Right ventricle myocardium inferior (tissue), 1 donor: ENCODE measurements around the gene BMPR1A. TPM values are rescaled to one million over a fixed set of nuclear protein-coding genes. Genes with fewer than 3 reads are reported as not detected.

Experiments used
- ATAC-seq: fragments of 200-7000 bp; cut with Tn5 transposase; one replicate; pipeline ENCODE4 v1.9.1; 2020; ENCODE audit warnings: mild to moderate bottlenecking, moderate library complexity
- DNase-seq: peaks from one replicate; pipeline ENCODE4 v3.0.0; 2021; ENCODE audit errors: missing footprints
- intact Hi-C: fragments of 100-400 bp; cut with DNase I; formaldehyde crosslinking; loops from one replicate; pipeline ENCODE4 v1.11.0; 2022
- total RNA-seq: library from RNA; stranded (reverse); fragmentation: NEBNext Ultra II Directional; extraction: Animal tissue kit (Norgen Biotek cat#: 25700); gene quantifications from one replicate; pipeline ENCODE4 v1.2.1, GENCODE V29; 2021
- donor health status: DM: no; HTN: yes; CAD: no; lungs with severe emphysema.

The BMPR1A gene
- total RNA-seq, 1 donor from 2014 or later, result 53.2 TPM

DNA sequence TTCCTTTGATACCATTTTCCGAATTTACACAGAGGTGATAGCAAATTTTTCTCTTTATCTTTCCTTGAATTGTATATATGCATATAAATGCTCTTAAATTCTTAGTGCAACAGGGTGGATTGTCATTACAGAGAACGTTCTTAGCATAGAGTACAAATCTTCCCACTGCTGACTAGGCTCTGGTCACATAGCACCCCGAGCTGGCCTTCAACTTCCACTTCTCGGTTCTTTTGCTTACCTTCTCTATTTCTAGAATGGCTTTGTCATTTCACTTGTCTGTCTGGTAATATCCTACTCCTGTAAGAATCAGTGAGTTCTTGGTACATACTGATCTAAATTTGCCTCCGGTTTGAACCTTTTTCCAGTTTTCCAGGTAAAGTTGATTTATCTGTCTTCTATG is 225.3 kb downstream of the BMPR1A start:
- intact Hi-C loops, result no loop called here
- no peak for DNase-seq
- ATAC-seq, result no peak

Other genes with a start within 250 kb of the BMPR1A start
- 21.5 TPM for gene WAPL, start 234.8 kb upstream of the BMPR1A start, total RNA-seq
- 0.41 TPM for gene OPN4, start 102.1 kb upstream of the BMPR1A start, total RNA-seq
- gene LDB3, start 88.1 kb upstream of the BMPR1A start, total RNA-seq, result 1,478 TPM
- 35.8 TPM for gene MMRN2, start 201.0 kb downstream of the BMPR1A start, total RNA-seq
- 24.7 TPM for gene SNCG, start 202.0 kb downstream of the BMPR1A start, total RNA-seq
- gene ADIRF, start 211.9 kb downstream of the BMPR1A start, total RNA-seq, result 54.6 TPM